Vagina (tissue), 2 donors: ENCODE results near the gene KCNQ4.

ENCODE experiments used
- POLR2A ChIP-seq, 2 donors: fragments of 450-650 bp; IDR thresholded peaks; one replicate each; pipeline ENCODE4 v1.6.1; 2017; ENCODE audit warnings: antibody characterized with exemption in 2 of 2, mild to moderate bottlenecking in 2 of 2, moderate library complexity in 2 of 2
- POLR2AphosphoS5 ChIP-seq, 2 donors: sonication (generic); formaldehyde crosslinking; IDR thresholded peaks; one replicate each; pipeline ENCODE4 v1.9.0; 2017; ENCODE audit warnings: antibody characterized with exemption in 2 of 2, mild to moderate bottlenecking in 2 of 2, low read depth in 1 of 2; ENCODE audit not compliant: insufficient read depth in 1 of 2
- TF ChIP-seq, protein P1 (sequence below), 3 experiments: fragments of 450-650 bp in 2 of 3; fragments of 200-600 bp in 1 of 3; sonication (generic) in 1 of 3; IDR thresholded peaks; one replicate each; pipeline ENCODE4 v1.5.1; 2017 to 2019; ENCODE audit warnings: antibody characterized with exemption in 3 of 3, mild to moderate bottlenecking in 2 of 3, moderate library complexity in 2 of 3

GRCh38 chr1:40848530-40849189 is 65.1 kb downstream of the KCNQ4 start:
- TF ChIP-seq POLR2A (IDR thresholded peaks at IDR 0.05) (no peak), POLR2AphosphoS5 (IDR thresholded peaks at IDR 0.05; ENCODE audit: insufficient read depth in 1 of 2, low read depth in 1 of 2) (peak in 1 of 2 donors; percentile 21)
- TF ChIP-seq, protein P1, sequence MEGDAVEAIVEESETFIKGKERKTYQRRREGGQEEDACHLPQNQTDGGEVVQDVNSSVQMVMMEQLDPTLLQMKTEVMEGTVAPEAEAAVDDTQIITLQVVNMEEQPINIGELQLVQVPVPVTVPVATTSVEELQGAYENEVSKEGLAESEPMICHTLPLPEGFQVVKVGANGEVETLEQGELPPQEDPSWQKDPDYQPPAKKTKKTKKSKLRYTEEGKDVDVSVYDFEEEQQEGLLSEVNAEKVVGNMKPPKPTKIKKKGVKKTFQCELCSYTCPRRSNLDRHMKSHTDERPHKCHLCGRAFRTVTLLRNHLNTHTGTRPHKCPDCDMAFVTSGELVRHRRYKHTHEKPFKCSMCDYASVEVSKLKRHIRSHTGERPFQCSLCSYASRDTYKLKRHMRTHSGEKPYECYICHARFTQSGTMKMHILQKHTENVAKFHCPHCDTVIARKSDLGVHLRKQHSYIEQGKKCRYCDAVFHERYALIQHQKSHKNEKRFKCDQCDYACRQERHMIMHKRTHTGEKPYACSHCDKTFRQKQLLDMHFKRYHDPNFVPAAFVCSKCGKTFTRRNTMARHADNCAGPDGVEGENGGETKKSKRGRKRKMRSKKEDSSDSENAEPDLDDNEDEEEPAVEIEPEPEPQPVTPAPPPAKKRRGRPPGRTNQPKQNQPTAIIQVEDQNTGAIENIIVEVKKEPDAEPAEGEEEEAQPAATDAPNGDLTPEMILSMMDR (IDR thresholded peaks at IDR 0.05), result peak; percentile 33 to 68 (median 44)
